Endometrial microvascular endothelial cells (primary cell): ENCODE data around the gene CDH1. TPM values are rescaled to one million over a fixed set of nuclear protein-coding genes. Genes with fewer than 3 reads are reported as not detected.
"Not testable (repeated sequence)": the region's sequence is repeated elsewhere in the genome, so short reads cannot be mapped to it uniquely, and the experiment has no call there.

Experiments
- in situ Hi-C: cut with HindIII; loops from 2 replicates; pipeline ENCODE4 v1.10.0; 2017; ENCODE audit warnings: low sequenced_read_pairs, low pct_unique_long_range_greater_than_20kb; ENCODE audit errors: inconsistent ontology term
- total RNA-seq: library from RNA; depleted of rRNA; stranded (reverse); fragments of >200 nt; gene quantifications from one replicate; pipeline ENCODE4 v1.2.3, GENCODE V29; 2015; ENCODE audit errors: inconsistent ontology term

Gene CDH1
- total RNA-seq = not detected

DNA sequence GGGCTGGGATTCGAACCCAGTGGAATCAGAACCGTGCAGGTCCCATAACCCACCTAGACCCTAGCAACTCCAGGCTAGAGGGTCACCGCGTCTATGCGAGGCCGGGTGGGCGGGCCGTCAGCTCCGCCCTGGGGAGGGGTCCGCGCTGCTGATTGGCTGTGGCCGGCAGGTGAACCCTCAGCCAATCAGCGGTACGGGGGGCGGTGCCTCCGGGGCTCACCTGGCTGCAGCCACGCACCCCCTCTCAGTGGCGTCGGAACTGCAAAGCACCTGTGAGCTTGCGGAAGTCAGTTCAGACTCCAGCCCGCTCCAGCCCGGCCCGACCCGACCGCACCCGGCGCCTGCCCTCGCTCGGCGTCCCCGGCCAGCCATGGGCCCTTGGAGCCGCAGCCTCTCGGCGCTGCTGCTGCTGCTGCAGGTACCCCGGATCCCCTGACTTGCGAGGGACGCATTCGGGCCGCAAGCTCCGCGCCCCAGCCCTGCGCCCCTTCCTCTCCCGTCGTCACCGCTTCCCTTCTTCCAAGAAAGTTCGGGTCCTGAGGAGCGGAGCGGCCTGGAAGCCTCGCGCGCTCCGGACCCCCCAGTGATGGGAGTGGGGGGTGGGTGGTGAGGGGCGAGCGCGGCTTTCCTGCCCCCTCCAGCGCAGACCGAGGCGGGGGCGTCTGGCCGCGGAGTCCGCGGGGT, at the start of gene CDH1:
TSS of gene CDH1 (plus strand) at position 247 of the 684 bp plus-strand sequence. CDS start at position 371, 124 bp downstream.
- in situ Hi-C loops = no loop called here

GRCh38 chr16:68689921-68690320, 47.2 kb upstream of the CDH1 start:
- in situ Hi-C loops = no loop called here

DNA sequence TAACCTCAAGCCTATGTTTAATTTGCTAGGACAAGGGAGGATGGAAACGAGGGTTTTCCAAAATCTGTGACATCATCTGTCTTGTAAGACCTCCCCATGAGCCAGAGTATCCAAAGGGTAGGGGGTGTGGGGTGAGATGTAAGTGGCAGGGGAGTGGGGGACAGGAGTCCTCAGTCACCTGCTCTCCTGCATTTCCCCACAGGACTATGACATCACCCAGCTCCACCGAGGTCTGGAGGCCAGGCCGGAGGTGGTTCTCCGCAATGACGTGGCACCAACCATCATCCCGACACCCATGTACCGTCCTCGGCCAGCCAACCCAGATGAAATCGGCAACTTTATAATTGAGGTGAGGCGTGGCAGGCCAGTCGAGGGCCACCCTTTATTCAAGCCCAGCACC, 41.5 kb upstream of the CDH1 start:
- in situ Hi-C loops = no loop called here

DNA sequence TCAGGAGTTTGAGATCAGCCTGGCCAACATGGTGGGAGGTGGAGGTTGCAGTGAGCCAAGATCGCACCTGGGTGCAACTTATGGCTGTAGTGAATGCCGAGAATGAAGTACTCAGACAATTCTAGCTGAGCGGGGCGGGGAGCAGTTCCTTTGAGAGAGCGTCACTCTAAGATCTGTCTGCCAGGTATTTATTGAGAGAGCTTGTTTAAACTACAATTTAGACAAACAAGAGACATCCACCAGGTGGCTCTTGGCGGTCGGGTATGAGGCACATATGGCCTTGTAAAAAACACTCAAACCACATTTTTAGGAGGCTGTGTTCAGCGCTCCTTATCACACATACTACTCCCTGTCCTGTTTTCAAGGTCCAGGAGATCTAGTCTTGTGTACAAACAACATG, 40.6 kb upstream of the CDH1 start:
- in situ Hi-C loops = no loop called here

- in situ Hi-C loops = no loop called here
These were observed 39.0 kb upstream of the CDH1 start for GRCh38 chr16:68698091-68698490.

- in situ Hi-C loops = no loop called here
These were observed 37.0 kb upstream of the CDH1 start for GRCh38 chr16:68700120-68700519.

GRCh38 chr16:68700831-68701230, 36.3 kb upstream of the CDH1 start:
- in situ Hi-C loops = no loop called here

DNA sequence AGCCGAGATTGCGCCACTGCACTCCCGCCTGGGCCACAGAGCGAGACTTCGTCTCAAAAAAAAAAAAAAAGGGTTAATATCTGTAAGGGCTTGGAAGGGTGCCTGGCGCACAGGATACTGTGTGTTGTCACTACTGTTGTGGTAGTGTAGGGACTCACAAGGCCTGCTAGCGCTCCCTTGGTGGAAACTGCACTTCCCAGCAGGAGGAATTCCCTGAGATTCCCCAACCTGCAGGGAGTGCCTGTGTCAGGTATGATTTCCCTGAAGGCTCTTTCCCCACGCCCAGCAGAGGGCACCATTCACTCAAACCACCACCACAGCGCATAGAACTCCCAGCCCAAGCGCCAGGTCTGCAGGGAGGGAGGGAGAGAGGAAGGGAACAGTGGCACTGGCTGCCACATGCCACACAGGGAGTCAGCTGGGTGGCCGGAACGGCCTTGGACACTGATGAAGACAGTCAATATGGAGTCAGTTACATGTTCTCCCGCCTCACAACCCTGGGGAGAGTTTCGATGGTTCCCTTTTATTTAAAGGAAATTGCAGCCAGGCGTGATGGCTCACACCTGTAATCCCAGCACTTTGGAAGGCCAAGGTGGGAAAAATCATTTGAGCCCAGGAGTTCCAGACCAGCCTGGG, 32.7 kb upstream of the CDH1 start:
- in situ Hi-C loops = no loop called here

DNA sequence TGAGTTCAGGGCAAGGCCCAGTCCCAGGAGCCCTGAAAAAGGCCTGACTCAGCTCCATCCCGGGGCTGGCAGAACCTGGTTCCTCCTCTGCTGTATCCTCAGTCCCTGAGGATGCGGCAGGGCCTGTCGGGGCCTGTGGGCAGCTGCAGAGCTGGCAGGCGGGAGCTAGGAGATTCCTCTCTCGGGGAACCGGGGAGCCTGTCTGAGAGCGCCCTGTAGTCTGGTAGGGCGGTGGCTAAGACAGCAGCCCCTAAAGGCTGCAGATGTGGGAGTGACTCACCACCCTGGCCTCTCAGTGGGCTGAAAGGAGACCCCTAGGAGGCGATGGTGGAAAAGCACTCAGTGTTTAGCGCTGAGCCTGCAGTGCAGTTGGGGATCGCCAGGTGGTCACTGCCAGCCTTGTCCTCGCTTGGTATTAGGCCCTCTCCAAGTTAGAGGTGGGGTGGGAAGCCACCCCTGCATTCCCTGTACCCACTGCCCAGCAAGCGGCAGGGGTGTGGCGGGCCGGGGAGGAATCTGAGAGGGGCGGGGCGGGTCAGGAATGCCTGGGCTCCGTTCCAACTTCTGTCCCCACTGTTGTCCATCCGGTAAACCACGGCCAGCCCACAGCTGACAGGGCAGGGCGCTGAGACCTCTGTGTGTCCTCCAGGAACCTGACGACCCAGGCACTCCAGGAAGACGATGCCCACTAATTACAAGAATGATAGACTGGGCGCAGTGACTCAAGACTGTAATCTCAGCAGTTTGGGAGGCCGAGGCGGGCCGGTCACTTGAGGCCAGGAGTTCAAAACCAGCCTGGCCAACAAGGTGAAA, 29.5 kb upstream of the CDH1 start:
- in situ Hi-C loops = no loop called here

- in situ Hi-C loops = no loop called here
These were observed 26.9 kb upstream of the CDH1 start for GRCh38 chr16:68710211-68710610.

GRCh38 chr16:68711421-68712139, 25.5 kb upstream of the CDH1 start:
- in situ Hi-C loops = no loop called here

DNA sequence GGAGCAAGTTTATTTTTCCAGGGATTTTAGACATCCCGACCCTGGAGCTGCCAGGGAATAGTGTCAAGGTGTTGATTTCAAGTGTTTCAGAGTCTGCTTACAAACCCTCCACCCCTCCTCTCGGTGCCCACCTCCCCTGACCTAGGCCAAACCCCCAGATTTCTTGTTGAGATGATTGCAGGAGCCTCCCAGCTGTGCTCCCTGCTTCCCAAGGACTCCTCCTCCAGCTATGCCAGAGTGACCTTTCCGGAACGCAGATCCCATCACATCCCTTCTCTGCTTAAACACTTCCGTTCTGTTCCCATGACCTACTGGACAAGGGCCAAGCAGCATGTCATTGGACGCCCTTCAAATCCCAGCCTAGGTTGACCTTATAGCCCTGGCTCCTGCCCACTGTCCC, 23.7 kb upstream of the CDH1 start:
- in situ Hi-C loops = no loop called here

- in situ Hi-C loops = no loop called here
These were observed 21.6 kb upstream of the CDH1 start for GRCh38 chr16:68715471-68715870.

- in situ Hi-C loops = not testable (repeated sequence)
These were observed 20.6 kb upstream of the CDH1 start for GRCh38 chr16:68716516-68716915.

GRCh38 chr16:68717684-68718083, 19.4 kb upstream of the CDH1 start:
- in situ Hi-C loops = no loop called here

GRCh38 chr16:68718590-68718989, 18.5 kb upstream of the CDH1 start:
- in situ Hi-C loops = no loop called here

- in situ Hi-C loops = no loop called here
These were observed 17.1 kb upstream of the CDH1 start for GRCh38 chr16:68719993-68720489.

DNA sequence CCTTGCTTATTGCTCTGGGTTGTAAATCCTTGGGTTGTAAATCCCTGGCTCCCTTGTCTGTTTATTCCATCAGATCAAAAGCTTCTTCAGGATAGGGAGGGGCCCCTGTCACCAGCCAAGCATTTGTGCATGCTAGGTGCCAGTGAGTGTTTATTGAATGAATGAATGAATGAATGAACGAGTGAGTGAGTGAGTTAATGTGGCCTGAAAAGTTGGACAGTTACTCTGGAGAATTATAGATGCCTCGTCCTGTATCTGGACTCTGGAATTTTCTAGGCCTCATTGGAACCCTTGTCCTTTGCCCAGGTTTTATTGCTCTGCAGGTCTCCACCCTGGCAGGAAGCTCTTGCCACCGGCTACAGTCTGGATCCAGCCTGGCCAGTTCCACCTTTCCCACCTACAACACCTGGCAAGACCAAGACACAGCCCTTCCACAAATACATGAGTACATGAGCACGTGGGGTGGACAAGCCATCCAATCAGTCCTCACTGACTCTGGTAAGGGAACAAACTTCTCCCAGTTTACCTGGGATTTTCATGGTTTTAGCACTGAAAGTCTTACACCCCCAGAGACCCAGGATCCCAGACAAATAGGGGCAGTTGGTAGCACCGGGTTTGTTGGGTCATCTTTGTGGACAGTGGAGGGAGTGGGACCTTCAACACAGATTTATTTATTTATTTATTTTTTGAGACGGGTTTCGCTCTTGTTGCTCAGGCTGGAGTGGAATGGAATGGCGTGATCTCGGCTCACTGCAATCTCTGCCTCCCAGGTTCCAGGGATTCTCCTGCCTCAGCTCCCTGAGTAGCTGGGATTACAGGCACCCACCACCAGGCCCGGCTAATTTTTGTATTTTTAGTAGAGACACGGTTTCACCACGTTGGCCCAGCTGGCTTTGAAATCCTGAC, 14.7 kb upstream of the CDH1 start:
- in situ Hi-C loops = no loop called here
